Common myeloid progenitor, CD34-positive (primary cell): ENCODE measurements around the gene PRSS2.
"Not testable (repeated sequence)": the region's sequence is repeated elsewhere in the genome, so short reads cannot be mapped to it uniquely, and the experiment has no call there.

Experiments
- CTCF ChIA-PET: fragments of 350-600 bp; sonication (Branson Sonifier 250); formaldehyde crosslinking; loops from one replicate; lab custom pipeline; 2021; ENCODE audit warnings: antibody characterized with exemption; lab: Charles Lee
- POLR2A ChIA-PET: fragments of 350-600 bp; sonication (Branson Sonifier 250); formaldehyde crosslinking; loops from one replicate; lab custom pipeline; 2021; ENCODE audit warnings: antibody characterized with exemption; lab: Charles Lee
- DNase-seq, 3 donors: peaks; one replicate each; pipeline versions ENCODE4 v3.0.0 to v3.0.0-alpha.2; 2013
- H3K27ac ChIP-seq, 2 experiments: 1 replicate in 1 of 2; 2 replicates in 1 of 2; pipeline ENCODE4 v1.7.0; 2013; ENCODE audit warnings: inconsistent platforms in 2 of 2, low read length in 2 of 2, mild to moderate bottlenecking in 2 of 2, low read depth in 1 of 2, moderate library complexity in 1 of 2; ENCODE audit not compliant: severe bottlenecking in 2 of 2, insufficient read depth in 1 of 2, poor library complexity in 1 of 2
- H3K27me3 ChIP-seq, 5 experiments: replicated peaks in 2 of 5; 1 replicate in 3 of 5; 2 replicates in 2 of 5; pipeline versions ENCODE4 v1.6.1 to v1.7.0; 2013; ENCODE audit warnings: low read length in 4 of 5, mild to moderate bottlenecking in 2 of 5, moderate library complexity in 2 of 5, inconsistent platforms in 1 of 5; ENCODE audit not compliant: insufficient read depth in 5 of 5, control insufficient read depth in 4 of 5
- H3K36me3 ChIP-seq, 4 experiments: 1 replicate in 2 of 4; 2 replicates in 2 of 4; pipeline versions ENCODE4 v1.6.1 to v1.7.0; 2013; ENCODE audit warnings: low read length in 3 of 4, control low read depth in 1 of 4, mild to moderate bottlenecking in 1 of 4; ENCODE audit not compliant: control insufficient read depth in 4 of 4, insufficient read depth in 4 of 4
- H3K4me1 ChIP-seq, 4 experiments: 1 replicate in 3 of 4; 2 replicates in 1 of 4; pipeline versions ENCODE4 v1.6.1 to v1.7.1; 2013; ENCODE audit warnings: low read length in 3 of 4, mild to moderate bottlenecking in 3 of 4, control low read depth in 1 of 4, inconsistent platforms in 1 of 4, moderate library complexity in 1 of 4; ENCODE audit not compliant: control insufficient read depth in 4 of 4, insufficient read depth in 4 of 4; ENCODE audit errors: control extremely low read depth in 1 of 4
- H3K4me3 ChIP-seq, 7 experiments: 1 replicate in 4 of 7; 2 replicates in 3 of 7; pipeline versions ENCODE4 v1.5.1 to v1.7.0; 2013; ENCODE audit warnings: mild to moderate bottlenecking in 7 of 7, low read length in 6 of 7, moderate library complexity in 6 of 7, inconsistent platforms in 2 of 7, low read depth in 2 of 7, control low read depth in 1 of 7; ENCODE audit not compliant: insufficient read depth in 4 of 7, control insufficient read depth in 1 of 7; ENCODE audit errors: extremely low read depth in 1 of 7
- H3K9me3 ChIP-seq, 5 experiments: 1 replicate in 4 of 5; 2 replicates in 1 of 5; pipeline versions ENCODE4 v1.6.1 to v1.7.1; 2013; ENCODE audit warnings: low read length in 4 of 5, mild to moderate bottlenecking in 2 of 5, inconsistent platforms in 1 of 5, low read depth in 1 of 5, moderate library complexity in 1 of 5; ENCODE audit not compliant: control insufficient read depth in 4 of 5, insufficient read depth in 2 of 5; ENCODE audit errors: control extremely low read depth in 1 of 5
- WGBS: methylation state at CpG from one replicate; pipeline ENCODE4 v1.1.5; 2013; ENCODE audit not compliant: insufficient coverage; 5-methylcytosine and 5-hydroxymethylcytosine counted together

Gene PRSS2

GRCh38 chr7:142768885-142769284 lies 1.9 kb upstream of the PRSS2 start:
- H3K36me3 ChIP-seq, H3K9me3 ChIP-seq, POLR2A ChIA-PET, DNase-seq, H3K4me3 ChIP-seq, H3K27ac ChIP-seq, H3K27me3 ChIP-seq: not testable (repeated sequence)
- 100% methylated on average over 2 of the region's 3 CpGs for WGBS
- peaks cover 0 to 28% (median 16%) of the 10 kb centered on the region in 4 experiments for H3K4me1 ChIP-seq
- CTCF ChIA-PET = interaction anchor here (0.8 to 1.3 kb wide), 3 partner anchors 14 to 112 kb away, joined by 3 to 6 read pairs (median 4); no protein-coding TSS in a partner anchor

GRCh38 chr7:142771353-142771723 lies 568 bp downstream of the PRSS2 start:
- CTCF ChIA-PET = interaction anchor here (0.9 to 6.7 kb wide), 6 partner anchors 11 to 313 kb away, joined by 3 to 44 read pairs (median 4); no protein-coding TSS in a partner anchor
- WGBS = 71% methylated on average over 3 of the region's 5 CpGs

GRCh38 chr7:142772051-142772450 lies 1.3 kb downstream of the PRSS2 start:
- Histone ChIP-seq H3K4me1 (peaks cover 0 to 30% (median 18%) of the 10 kb centered on the region in 4 experiments), H3K27ac (no peak overlapping the region), H3K27me3 (no peaks in the 10 kb centered on the region), H3K4me3 (no peak overlapping the region), H3K36me3 (no peaks in the 10 kb centered on the region), H3K9me3 (no peaks in the 10 kb centered on the region)
- POLR2A ChIA-PET = no interaction called here
- no peak for DNase-seq
- CTCF ChIA-PET = interaction anchor here (0.8 to 6.7 kb wide), 6 partner anchors 12 to 313 kb away, joined by 3 to 44 read pairs (median 4); partner anchors contain the start of gene PRSS1
- 94% methylated on average over 6 of the region's 6 CpGs for WGBS

More at GRCh38 chr7:142771353-142771723, 568 bp downstream of the PRSS2 start:
- H3K4me3 ChIP-seq = no peak overlapping the region
- H3K4me1 ChIP-seq = peaks cover 0 to 28% (median 16%) of the 10 kb centered on the region in 4 experiments
- no peaks in the 10 kb centered on the region for H3K36me3 ChIP-seq
- no peaks in the 10 kb centered on the region for H3K27me3 ChIP-seq
- peak in 2 of 3 donors; percentile 34 to 41 for DNase-seq
- H3K9me3 ChIP-seq = no peaks in the 10 kb centered on the region
- POLR2A ChIA-PET = no interaction called here
- H3K27ac ChIP-seq = no peak overlapping the region

- no peak for DNase-seq
- ChIA-PET CTCF (interaction anchor here (0.8 to 6.7 kb wide), 4 partner anchors 11 to 314 kb away, joined by 3 to 44 read pairs (median 5); partner anchors contain the start of gene PRSS1), POLR2A (no interaction called here)
- H3K9me3 ChIP-seq = no peaks in the 10 kb centered on the region
- H3K4me3 ChIP-seq = no peak overlapping the region
- no peaks in the 10 kb centered on the region for H3K27me3 ChIP-seq
- H3K36me3 ChIP-seq = no peaks in the 10 kb centered on the region
- H3K27ac ChIP-seq = no peak overlapping the region
- H3K4me1 ChIP-seq = peaks cover 0 to 30% (median 18%) of the 10 kb centered on the region in 4 experiments
These were observed 1.9 kb downstream of the PRSS2 start for GRCh38 chr7:142772673-142773072.

- CTCF ChIA-PET = interaction anchor here (1.9 to 6.7 kb wide), 2 partner anchors 58 to 315 kb away, joined by 4 to 44 read pairs; no protein-coding TSS in a partner anchor
- Histone ChIP-seq H3K9me3 (no peaks in the 10 kb centered on the region), H3K27ac (no peak overlapping the region), H3K4me1 (peaks cover 0 to 30% (median 18%) of the 10 kb centered on the region in 4 experiments), H3K4me3 (no peak overlapping the region), H3K36me3 (no peaks in the 10 kb centered on the region), H3K27me3 (no peaks in the 10 kb centered on the region)
- POLR2A ChIA-PET = no interaction called here
- DNase-seq = no peak
- 86% methylated on average over 12 of the region's 12 CpGs for WGBS
These were observed 2.5 kb downstream of the PRSS2 start for GRCh38 chr7:142773230-142773629.

- no peak for DNase-seq
- Histone ChIP-seq H3K27ac (no peak overlapping the region), H3K4me3 (no peak overlapping the region), H3K27me3 (no peaks in the 10 kb centered on the region), H3K9me3 (no peaks in the 10 kb centered on the region), H3K36me3 (no peaks in the 10 kb centered on the region), H3K4me1 (peaks cover 0 to 32% (median 18%) of the 10 kb centered on the region in 4 experiments)
- POLR2A ChIA-PET = no interaction called here
- WGBS = 85% methylated on average over 2 of the region's 4 CpGs
- CTCF ChIA-PET = interaction anchor here (0.7 to 6.7 kb wide), 5 partner anchors 9 to 142 kb away, joined by 3 to 44 read pairs (median 3); no protein-coding TSS in a partner anchor
These were observed 3.4 kb downstream of the PRSS2 start for GRCh38 chr7:142773937-142774744.

- no peaks in the 10 kb centered on the region for H3K36me3 ChIP-seq
- no peaks in the 10 kb centered on the region for H3K9me3 ChIP-seq
- no peaks in the 10 kb centered on the region for H3K27me3 ChIP-seq
- no peak for DNase-seq
- H3K4me3 ChIP-seq = no peak overlapping the region
- CTCF ChIA-PET = interaction anchor here (0.7 to 6.7 kb wide), 6 partner anchors 8 to 143 kb away, joined by 3 to 44 read pairs (median 4); partner anchors contain the start of gene PRSS1
- H3K27ac ChIP-seq = no peak overlapping the region
- peaks cover 0 to 36% (median 21%) of the 10 kb centered on the region in 4 experiments for H3K4me1 ChIP-seq
- 80% methylated on average over 8 of the region's 8 CpGs for WGBS
- POLR2A ChIA-PET = no interaction called here
These were observed 4.1 kb downstream of the PRSS2 start for GRCh38 chr7:142774826-142775225.
